Measurements from ENCODE around the gene KY.
"Not testable (repeated sequence)": the region's sequence is repeated elsewhere in the genome, so short reads cannot be mapped to it uniquely, and the experiment has no call there.

Gene KY

DNA sequence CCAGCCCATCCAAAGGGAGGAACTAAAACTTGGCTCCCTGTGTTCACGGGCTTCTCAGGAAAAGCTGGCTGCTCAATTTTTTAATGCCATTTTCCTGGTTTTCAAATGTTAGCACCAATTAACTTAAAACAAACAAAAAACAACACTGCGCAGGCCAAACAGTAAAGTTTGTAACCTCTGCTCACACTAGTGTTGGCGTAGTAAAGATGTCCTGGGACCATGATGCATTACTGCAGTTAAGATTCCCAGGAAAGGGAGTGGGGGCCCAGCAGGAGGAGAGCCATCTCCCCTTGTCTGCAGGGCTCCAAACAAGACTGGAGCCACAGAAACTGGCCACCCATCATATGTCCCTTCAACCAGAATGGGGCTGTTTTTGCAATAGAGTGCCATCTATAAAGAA is 74.0 kb downstream of the KY start:
- TF ChIP-seq, protein P1, sequence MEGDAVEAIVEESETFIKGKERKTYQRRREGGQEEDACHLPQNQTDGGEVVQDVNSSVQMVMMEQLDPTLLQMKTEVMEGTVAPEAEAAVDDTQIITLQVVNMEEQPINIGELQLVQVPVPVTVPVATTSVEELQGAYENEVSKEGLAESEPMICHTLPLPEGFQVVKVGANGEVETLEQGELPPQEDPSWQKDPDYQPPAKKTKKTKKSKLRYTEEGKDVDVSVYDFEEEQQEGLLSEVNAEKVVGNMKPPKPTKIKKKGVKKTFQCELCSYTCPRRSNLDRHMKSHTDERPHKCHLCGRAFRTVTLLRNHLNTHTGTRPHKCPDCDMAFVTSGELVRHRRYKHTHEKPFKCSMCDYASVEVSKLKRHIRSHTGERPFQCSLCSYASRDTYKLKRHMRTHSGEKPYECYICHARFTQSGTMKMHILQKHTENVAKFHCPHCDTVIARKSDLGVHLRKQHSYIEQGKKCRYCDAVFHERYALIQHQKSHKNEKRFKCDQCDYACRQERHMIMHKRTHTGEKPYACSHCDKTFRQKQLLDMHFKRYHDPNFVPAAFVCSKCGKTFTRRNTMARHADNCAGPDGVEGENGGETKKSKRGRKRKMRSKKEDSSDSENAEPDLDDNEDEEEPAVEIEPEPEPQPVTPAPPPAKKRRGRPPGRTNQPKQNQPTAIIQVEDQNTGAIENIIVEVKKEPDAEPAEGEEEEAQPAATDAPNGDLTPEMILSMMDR (IDR thresholded peaks at IDR 0.05; ENCODE audit: extremely low read depth, insufficient read depth, missing control alignments): no peak
- in situ Hi-C loops (cut with MboI; ENCODE audit: low pct_unique_long_range_greater_than_20kb, low sequenced_read_pairs, unreplicated experiment): no loop called here
- DNase-seq (ENCODE audit: low spot score): no peak

DNA sequence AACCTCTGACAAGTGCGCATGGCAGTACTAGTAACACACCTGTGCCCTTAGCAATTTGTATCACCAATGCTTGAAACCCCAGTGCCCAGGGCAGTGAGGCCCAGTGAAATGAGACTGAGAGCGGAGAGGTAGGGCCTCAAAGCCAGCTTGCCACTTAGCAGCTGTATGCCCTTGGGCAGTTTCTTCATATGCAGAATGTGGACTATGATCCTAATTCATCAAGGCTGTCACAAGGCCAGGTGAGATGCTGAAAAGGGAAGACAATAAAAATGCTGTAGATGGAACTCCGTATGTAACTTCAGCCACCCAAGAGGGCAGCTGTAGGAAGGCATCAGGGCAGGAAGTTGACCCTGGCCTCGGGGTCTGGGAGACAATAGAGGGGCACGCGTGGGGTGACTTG is 74.4 kb downstream of the KY start:
- no peak for DNase-seq (ENCODE audit: low spot score)
- TF ChIP-seq, protein P1 (IDR thresholded peaks at IDR 0.05; ENCODE audit: extremely low read depth, insufficient read depth, missing control alignments): no peak
- in situ Hi-C loops (cut with MboI; ENCODE audit: low pct_unique_long_range_greater_than_20kb, low sequenced_read_pairs, unreplicated experiment): no loop called here

DNA sequence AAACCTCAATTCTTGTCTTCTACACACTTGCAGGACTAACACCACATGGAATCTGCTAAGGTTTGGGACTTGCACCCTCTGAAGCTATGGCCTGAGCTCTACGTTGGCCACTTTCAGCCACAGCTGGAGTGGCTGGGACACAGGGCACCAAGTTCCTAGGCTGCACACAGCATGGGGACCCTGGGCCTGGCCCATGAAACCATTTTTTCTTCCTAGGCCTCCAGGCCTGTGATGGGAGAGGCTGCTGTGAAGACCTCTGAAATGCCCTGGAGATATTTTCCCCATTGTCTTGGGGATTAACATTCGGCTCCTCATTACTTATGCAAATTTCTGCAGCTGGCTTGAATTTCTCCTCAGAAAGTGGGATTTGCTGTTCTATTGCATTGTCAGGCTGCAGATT is 80.9 kb downstream of the KY start:
- in situ Hi-C loops (cut with MboI; ENCODE audit: low pct_unique_long_range_greater_than_20kb, low sequenced_read_pairs, unreplicated experiment); DNase-seq (ENCODE audit: low spot score): not testable (repeated sequence)

DNA sequence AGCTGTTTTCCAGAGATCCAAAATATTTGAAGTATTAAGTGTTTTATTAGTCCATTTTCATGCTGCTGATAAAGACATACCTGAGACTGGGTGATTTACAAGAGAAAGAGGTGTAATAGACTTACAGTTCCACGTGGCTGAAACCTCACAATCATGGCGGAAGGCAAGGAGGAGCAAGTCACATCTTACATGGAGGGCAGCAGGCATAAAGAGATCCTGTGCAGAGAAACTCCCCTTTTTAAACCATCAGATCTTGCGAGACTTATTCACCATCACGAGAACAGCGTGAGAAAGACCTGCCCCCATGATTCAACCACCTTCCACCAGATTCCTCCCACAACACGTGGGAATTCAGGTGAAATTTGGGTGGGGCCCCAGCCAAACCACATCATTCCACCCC is 82.0 kb downstream of the KY start:
- TF ChIP-seq, protein P1 (IDR thresholded peaks at IDR 0.05; ENCODE audit: extremely low read depth, insufficient read depth, missing control alignments): no peak
- DNase-seq (ENCODE audit: low spot score): no peak
- in situ Hi-C loops (cut with MboI; ENCODE audit: low pct_unique_long_range_greater_than_20kb, low sequenced_read_pairs, unreplicated experiment): no loop called here

DNA sequence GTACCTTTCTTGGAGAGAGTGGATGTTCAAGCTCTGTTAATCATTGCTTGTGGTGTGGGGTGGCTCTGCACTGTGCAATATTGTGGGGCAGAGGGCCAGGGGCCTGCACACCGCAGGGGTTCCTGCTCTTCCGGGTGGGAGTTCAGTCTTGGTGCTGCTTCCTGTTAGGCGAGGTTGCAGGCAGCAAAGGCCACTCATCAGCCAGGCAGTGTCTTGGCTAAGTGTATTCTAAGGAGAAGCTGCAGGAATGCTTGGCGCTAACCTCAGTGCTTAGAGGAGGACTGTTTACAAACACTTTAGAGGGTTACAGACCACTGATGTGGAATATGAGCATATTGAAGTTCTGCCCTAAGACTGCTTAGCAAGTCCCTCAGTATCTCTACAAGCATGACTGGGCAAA is 83.2 kb downstream of the KY start:
- in situ Hi-C loops (cut with MboI; ENCODE audit: low pct_unique_long_range_greater_than_20kb, low sequenced_read_pairs, unreplicated experiment): no loop called here
- no peak for DNase-seq (ENCODE audit: low spot score)
- TF ChIP-seq, protein P1 (IDR thresholded peaks at IDR 0.05; ENCODE audit: extremely low read depth, insufficient read depth, missing control alignments): no peak

DNA sequence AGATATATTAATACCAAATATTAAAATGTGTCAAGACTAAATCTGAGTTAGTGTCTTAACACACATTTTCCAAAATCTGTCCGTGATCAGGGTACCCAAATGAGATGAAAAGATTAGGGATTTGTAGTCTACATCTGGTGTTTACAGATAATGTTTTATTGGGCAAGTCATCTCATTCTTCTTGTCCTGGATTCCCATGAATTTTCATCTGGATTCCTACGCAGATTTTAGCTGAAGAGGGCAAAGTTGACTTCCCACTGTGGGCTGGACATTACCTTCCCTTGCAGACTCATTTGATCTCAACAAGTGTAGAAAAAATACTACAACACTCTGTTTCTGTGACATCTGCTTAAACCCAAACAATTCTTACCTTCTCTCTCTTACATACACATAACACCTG is 85.8 kb downstream of the KY start:
- in situ Hi-C loops (cut with MboI; ENCODE audit: low pct_unique_long_range_greater_than_20kb, low sequenced_read_pairs, unreplicated experiment): no loop called here
- DNase-seq (ENCODE audit: low spot score): no peak
- TF ChIP-seq, protein P1 (IDR thresholded peaks at IDR 0.05; ENCODE audit: extremely low read depth, insufficient read depth, missing control alignments): no peak

DNA sequence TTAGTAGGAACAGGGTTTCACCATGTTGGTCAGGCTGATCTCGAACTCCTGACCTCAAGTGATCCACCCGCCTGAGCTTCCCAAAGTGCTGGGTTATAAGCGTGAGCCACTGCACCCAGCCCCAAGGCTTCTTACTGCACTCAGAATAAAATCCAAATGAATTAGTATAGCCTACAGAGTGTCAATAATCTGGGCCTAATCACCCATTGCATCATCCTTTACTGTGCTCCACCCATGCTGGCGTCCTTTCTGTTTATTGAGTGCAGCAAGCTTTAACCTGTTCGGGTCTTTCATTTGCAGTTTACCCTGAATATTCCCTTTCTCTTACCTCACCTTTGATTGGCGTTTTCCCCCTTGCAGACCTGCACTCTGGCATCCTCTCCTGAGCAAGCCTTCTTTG is 87.2 kb downstream of the KY start:
- in situ Hi-C loops (cut with MboI; ENCODE audit: low pct_unique_long_range_greater_than_20kb, low sequenced_read_pairs, unreplicated experiment): no loop called here
- DNase-seq (ENCODE audit: low spot score): no peak
- TF ChIP-seq, protein P1 (IDR thresholded peaks at IDR 0.05; ENCODE audit: extremely low read depth, insufficient read depth, missing control alignments): no peak

All from GM13977 (cell line).